ENCODE results near the gene EEF1A1. TPM values are rescaled to one million over a fixed set of nuclear protein-coding genes. Genes with fewer than 3 reads are reported as not detected.
"Not testable (repeated sequence)": the region's sequence is repeated elsewhere in the genome, so short reads cannot be mapped to it uniquely, and the experiment has no call there.

Gene EEF1A1
- polyA plus RNA-seq, 1 experiment: 20,981 TPM

DNA sequence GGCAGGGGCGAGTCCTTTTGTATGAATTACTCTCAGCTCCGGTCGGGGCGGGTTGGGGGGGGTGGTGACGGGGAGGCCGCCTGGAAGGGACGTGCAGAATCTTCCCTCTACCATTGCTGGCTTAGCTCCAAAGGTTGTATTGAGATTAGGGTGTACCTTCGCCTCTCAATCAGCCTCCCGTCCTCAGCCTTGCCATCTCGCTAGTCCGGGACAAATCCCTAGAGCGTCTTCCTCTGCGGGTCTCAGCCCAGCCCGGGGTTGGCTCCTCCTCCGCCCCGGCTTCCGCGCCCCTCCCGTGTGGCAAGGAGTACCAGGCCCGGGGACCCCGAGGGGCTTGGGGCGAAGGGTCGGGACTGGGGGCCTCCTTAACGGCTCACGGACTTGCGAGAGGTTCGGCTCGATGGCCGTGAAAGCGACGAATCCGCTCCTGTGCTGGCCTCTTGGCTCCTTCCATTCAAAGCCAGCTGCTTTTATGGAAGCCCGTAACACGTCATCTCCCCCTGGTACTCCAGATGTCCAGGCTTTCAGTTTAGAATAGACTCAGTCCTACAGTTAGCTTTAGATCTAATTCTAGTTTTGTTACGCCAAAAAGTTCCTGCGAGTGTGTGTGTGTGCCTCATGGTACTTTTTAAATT lies 636 bp upstream of the EEF1A1 start:
- POLR2A ChIA-PET: interaction anchor here (0.5 to 2.6 kb wide), 8 partner anchors 9 to 125 kb away, joined by 3 to 34 read pairs (median 5); partner anchors contain the start of gene MTO1
- TF ChIP-seq CTCF (IDR thresholded peaks at IDR 0.05; ENCODE audit: insufficient read depth, low read depth, low read length): no peak
- Histone ChIP-seq H3K27me3 (ENCODE audit: control insufficient read depth, insufficient read depth, low read length) (no peaks in the 10 kb centered on the region), H3K4me3 (ENCODE audit: low read depth, low read length) (peak overlapping the region; percentile 53), H3K36me3 (ENCODE audit: control insufficient read depth, insufficient read depth, low read length) (peaks cover 18% of the 10 kb centered on the region)
- DNase-seq (ENCODE audit: low read depth): peak; percentile 46
- CTCF ChIA-PET: interaction anchor here (0.7 to 5.4 kb wide), 6 partner anchors 27 to 463 kb away, joined by 3 to 43 read pairs (median 4); no protein-coding TSS in a partner anchor

GRCh38 chr6:73519926-73520687 lies 725 bp downstream of the EEF1A1 start:
- Histone ChIP-seq H3K36me3 (ENCODE audit: control insufficient read depth, insufficient read depth, low read length) (peaks cover 25% of the 10 kb centered on the region), H3K27me3 (ENCODE audit: control insufficient read depth, insufficient read depth, low read length) (no peaks in the 10 kb centered on the region), H3K4me3 (ENCODE audit: low read depth, low read length) (peak overlapping the region; percentile 96)
- CTCF ChIA-PET: interaction anchor here (0.9 to 5.4 kb wide), 3 partner anchors 46 to 92 kb away, joined by 4 to 43 read pairs (median 22); no protein-coding TSS in a partner anchor
- no peak for TF ChIP-seq CTCF (IDR thresholded peaks at IDR 0.05; ENCODE audit: insufficient read depth, low read depth, low read length)
- POLR2A ChIA-PET: interaction anchor here (0.6 to 2.6 kb wide), 8 partner anchors 46 to 1761 kb away, joined by 3 to 34 read pairs (median 4); partner anchors contain the start of gene SLC17A5
- DNase-seq (ENCODE audit: low read depth): no peak

- Histone ChIP-seq H3K4me3 (ENCODE audit: low read depth, low read length) (peak overlapping the region; percentile 96), H3K36me3 (ENCODE audit: control insufficient read depth, insufficient read depth, low read length) (peaks cover 25% of the 10 kb centered on the region)
- H3K27me3 ChIP-seq (ENCODE audit: control insufficient read depth, insufficient read depth, low read length); DNase-seq (ENCODE audit: low read depth): not testable (repeated sequence)
- POLR2A ChIA-PET: interaction anchor here (0.6 to 2.6 kb wide), 2 partner anchors 61 to 85 kb away, joined by 3 to 34 read pairs; no protein-coding TSS in a partner anchor
- CTCF ChIA-PET: interaction anchor here (2.8 to 5.4 kb wide), 2 partner anchors 61 to 93 kb away, joined by 7 to 43 read pairs; no protein-coding TSS in a partner anchor
Observed at GRCh38 chr6:73518982-73519881, 1.6 kb downstream of the EEF1A1 start.

DNA sequence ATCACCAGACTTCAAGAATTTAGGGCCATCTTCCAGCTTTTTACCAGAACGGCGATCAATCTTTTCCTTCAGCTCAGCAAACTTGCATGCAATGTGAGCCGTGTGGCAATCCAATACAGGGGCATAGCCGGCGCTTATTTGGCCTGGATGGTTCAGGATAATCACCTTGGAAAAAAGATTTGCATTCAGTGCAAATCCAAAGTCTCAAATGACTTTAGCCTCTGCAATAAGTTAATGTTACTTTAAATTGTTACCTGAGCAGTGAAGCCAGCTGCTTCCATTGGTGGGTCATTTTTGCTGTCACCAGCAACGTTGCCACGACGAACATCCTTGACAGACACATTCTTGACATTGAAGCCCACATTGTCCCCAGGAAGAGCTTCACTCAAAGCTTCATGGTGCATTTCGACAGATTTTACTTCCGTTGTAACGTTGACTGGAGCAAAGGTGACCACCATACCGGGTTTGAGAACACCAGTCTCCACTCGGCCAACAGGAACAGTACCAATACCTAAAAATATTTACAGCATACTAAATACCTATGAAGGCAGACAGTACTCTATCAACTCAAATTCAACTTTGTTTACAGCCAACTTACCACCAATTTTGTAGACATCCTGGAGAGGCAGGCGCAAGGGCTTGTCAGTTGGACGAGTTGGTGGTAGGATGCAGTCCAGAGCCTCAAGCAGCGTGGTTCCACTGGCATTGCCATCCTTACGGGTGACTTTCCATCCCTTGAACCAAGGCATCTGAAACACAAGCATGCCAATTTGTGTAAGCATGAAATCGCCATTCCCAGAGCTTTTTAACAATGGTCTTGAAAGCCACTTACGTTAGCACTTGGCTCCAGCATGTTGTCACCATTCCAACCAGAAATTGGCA lies 2.5 kb downstream of the EEF1A1 start:
- not testable (repeated sequence) for H3K27me3 ChIP-seq (ENCODE audit: control insufficient read depth, insufficient read depth, low read length); DNase-seq (ENCODE audit: low read depth)
- H3K36me3 ChIP-seq (ENCODE audit: control insufficient read depth, insufficient read depth, low read length): peaks cover 25% of the 10 kb centered on the region
- POLR2A ChIA-PET: interaction anchor here (0.7 kb wide), 1 partner anchor 62 kb away, joined by 5 read pairs; no protein-coding TSS in a partner anchor
- CTCF ChIA-PET: interaction anchor here (0.6 to 5.4 kb wide), 3 partner anchors 62 to 93 kb away, joined by 3 to 43 read pairs (median 7); no protein-coding TSS in a partner anchor
- peak overlapping the region; percentile 96 for H3K4me3 ChIP-seq (ENCODE audit: low read depth, low read length)
